Neural cell (in vitro differentiated cells): ENCODE measurements around the gene HRH2. TPM values are rescaled to one million over a fixed set of nuclear protein-coding genes. Genes with fewer than 3 reads are reported as not detected.

ENCODE experiments used
- H2AFZ ChIP-seq: fragments of 200-600, 300-800 bp; sonication (generic), shearing (Covaris generic); 2 replicates; pipeline ENCODE4 v1.6.0; 2014; ENCODE audit warnings: low read depth, mild to moderate bottlenecking, antibody characterized with exemption, low read length, moderate library complexity
- H3F3A ChIP-seq: fragments of 200-600 bp; shearing (Covaris generic); 2 replicates; pipeline ENCODE4 v1.6.1; 2016; ENCODE audit warnings: mild to moderate bottlenecking, moderate library complexity, mixed read lengths, antibody characterized with exemption, low read length; ENCODE audit not compliant: insufficient read depth, poor library complexity, severe bottlenecking
- H3K27ac ChIP-seq: fragments of 200-600, 300-800 bp; sonication (generic), shearing (Covaris generic); 2 replicates; pipeline ENCODE4 v1.5.1; 2014; ENCODE audit warnings: mild to moderate bottlenecking, low read length, moderate library complexity
- H3K27me3 ChIP-seq: fragments of 300-800, 200-600 bp; sonication (generic), shearing (Covaris generic); 2 replicates; pipeline ENCODE4 v1.6.0; 2014; ENCODE audit warnings: mild to moderate bottlenecking, low read depth, low read length, moderate library complexity; ENCODE audit not compliant: insufficient read depth
- H3K36me3 ChIP-seq: fragments of 300-800, 200-600 bp; sonication (generic), shearing (Covaris generic); 2 replicates; pipeline ENCODE4 v1.5.1; 2014; ENCODE audit warnings: mild to moderate bottlenecking, antibody characterized with exemption, low read length, moderate library complexity; ENCODE audit not compliant: insufficient read depth
- H3K4me2 ChIP-seq: fragments of 300-800, 200-600 bp; sonication (generic), shearing (Covaris generic); 2 replicates; pipeline ENCODE4 v1.6.0; 2014; ENCODE audit warnings: mild to moderate bottlenecking, low read length
- H3K4me3 ChIP-seq: fragments of 300-800, 200-600 bp; sonication (generic), shearing (Covaris generic); 2 replicates; pipeline ENCODE4 v1.5.1; 2014; ENCODE audit warnings: mild to moderate bottlenecking, low read length, moderate library complexity
- H3K79me2 ChIP-seq: fragments of 200-600 bp; shearing (Covaris generic); replicated peaks from 2 replicates; pipeline ENCODE4 v1.6.0; 2014; ENCODE audit warnings: mild to moderate bottlenecking, low read length, moderate library complexity; ENCODE audit not compliant: insufficient read depth
- H3K9ac ChIP-seq: fragments of 300-800, 200-600 bp; sonication (generic), shearing (Covaris generic); 2 replicates; pipeline ENCODE4 v1.6.1; 2016; ENCODE audit warnings: mild to moderate bottlenecking, low read length, mixed read lengths
- H3K9me2 ChIP-seq: fragments of 200-600 bp; shearing (Covaris generic); 2 replicates; pipeline ENCODE4 v1.6.1; 2016; ENCODE audit warnings: mild to moderate bottlenecking, low read length, mixed read lengths; ENCODE audit not compliant: insufficient read depth
- H3K9me3 ChIP-seq: fragments of 200-600, 300-800 bp; sonication (generic), shearing (Covaris generic); 2 replicates; pipeline ENCODE4 v1.6.1; 2016; ENCODE audit warnings: mild to moderate bottlenecking, mixed run types, low read length, moderate library complexity, mixed read lengths
- H4K20me1 ChIP-seq: fragments of 200-600 bp; shearing (Covaris generic); 2 replicates; pipeline ENCODE4 v1.6.1; 2016; ENCODE audit warnings: mild to moderate bottlenecking, mixed run types; ENCODE audit not compliant: insufficient read depth
- EP300 ChIP-seq: fragments of 450-650 bp; conservative IDR thresholded peaks from 2 replicates; pipeline ENCODE4 v1.6.1; 2014; ENCODE audit warnings: antibody characterized with exemption, mild to moderate bottlenecking, moderate library complexity; ENCODE audit not compliant: poor library complexity, severe bottlenecking
- EZH2 ChIP-seq: fragments of 200-600, 300-800 bp; shearing (Covaris generic), sonication (generic); IDR thresholded peaks from 2 replicates; pipeline ENCODE4 v1.6.1; 2014; ENCODE audit warnings: antibody characterized with exemption, low read length, borderline replicate concordance, mild to moderate bottlenecking; ENCODE audit not compliant: insufficient read depth, poor library complexity, severe bottlenecking
- MXI1 ChIP-seq: fragments of 450-650 bp; conservative IDR thresholded peaks from 2 replicates; pipeline ENCODE4 v1.6.1; 2014; ENCODE audit warnings: antibody characterized with exemption, mild to moderate bottlenecking; ENCODE audit not compliant: poor library complexity, severe bottlenecking
- POLR2AphosphoS5 ChIP-seq: IDR thresholded peaks from 2 replicates; pipeline ENCODE4 v1.6.1; 2012
- RAD21 ChIP-seq: fragments of 450-650 bp; conservative IDR thresholded peaks from 2 replicates; pipeline ENCODE4 v1.6.1; 2014; ENCODE audit warnings: antibody characterized with exemption, mild to moderate bottlenecking, moderate library complexity
- REST ChIP-seq: IDR thresholded peaks from 2 replicates; pipeline ENCODE4 v1.6.1; 2012; ENCODE audit warnings: borderline replicate concordance
- SMC3 ChIP-seq: fragments of 450-650 bp; conservative IDR thresholded peaks from 2 replicates; pipeline ENCODE4 v1.6.1; 2014; ENCODE audit warnings: antibody characterized with exemption, mild to moderate bottlenecking, moderate library complexity; ENCODE audit not compliant: poor library complexity
- TAF1 ChIP-seq: IDR thresholded peaks from 2 replicates; pipeline ENCODE4 v1.6.1; 2012; ENCODE audit warnings: low read depth
- polyA plus RNA-seq: library from polyadenylated mRNA; depleted of rRNA; stranded (reverse); fragments of >200 nt; gene quantifications from 2 replicates; pipeline ENCODE4 v1.2.3, GENCODE V29; 2014
- TF ChIP-seq, protein P1 (sequence below): fragments of 450-650 bp; IDR thresholded peaks from 2 replicates; pipeline ENCODE4 v1.5.1; 2014; ENCODE audit warnings: antibody characterized with exemption, mild to moderate bottlenecking, moderate library complexity; ENCODE audit not compliant: poor library complexity, severe bottlenecking

The HRH2 gene
- polyA plus RNA-seq, 1 donor from 2014 or later = 0.09 TPM

DNA sequence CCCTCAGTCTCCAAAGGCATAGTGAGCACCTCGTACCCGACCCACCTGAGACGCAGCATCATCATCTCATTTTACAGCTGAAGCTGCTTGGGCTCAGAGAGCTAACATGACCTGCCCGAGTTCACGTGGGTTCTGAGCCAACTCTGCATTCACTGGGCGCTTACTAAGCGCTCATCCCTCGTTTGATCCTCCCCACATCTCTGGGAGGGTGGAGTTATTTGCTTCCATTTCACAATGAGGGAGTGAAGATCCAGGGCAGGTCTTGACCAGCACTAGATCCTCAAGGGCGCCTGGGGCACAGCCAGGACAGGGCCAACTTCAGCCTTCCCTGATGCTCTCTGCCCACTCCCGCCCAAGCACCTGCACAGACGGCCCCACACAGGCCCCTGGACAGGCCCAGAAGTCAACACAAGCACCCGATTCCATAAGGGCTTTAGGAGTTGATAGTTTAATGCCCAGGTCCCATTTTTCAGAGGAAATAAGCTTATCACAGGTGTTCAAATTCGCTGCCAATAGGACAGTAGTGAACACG lies 80.8 kb downstream of the HRH2 start:
- Histone ChIP-seq H3K9me2 (no peaks in the 10 kb centered on the region), H3K9me3 (no peaks in the 10 kb centered on the region), H3F3A (no peaks in the 10 kb centered on the region), H2AFZ (no peak overlapping the region), H3K4me2 (no peak overlapping the region), H3K79me2 (no peaks in the 10 kb centered on the region), H3K27ac (no peak overlapping the region), H3K36me3 (no peaks in the 10 kb centered on the region), H3K4me3 (no peak overlapping the region), H3K9ac (no peak overlapping the region), H4K20me1 (no peaks in the 10 kb centered on the region), H3K27me3 (no peaks in the 10 kb centered on the region)
- TF ChIP-seq POLR2AphosphoS5 = no peak
- TF ChIP-seq MXI1 = no peak
- TF ChIP-seq REST = no peak
- no peak for TF ChIP-seq RAD21
- no peak for TF ChIP-seq EZH2
- no peak for TF ChIP-seq TAF1

- H3K4me2 ChIP-seq = no peak overlapping the region
- H2AFZ ChIP-seq = no peak overlapping the region
- no peaks in the 10 kb centered on the region for H3K9me3 ChIP-seq
- no peak overlapping the region for H3K9ac ChIP-seq
- no peak overlapping the region for H3K27ac ChIP-seq
- H3K27me3 ChIP-seq = no peaks in the 10 kb centered on the region
- no peaks in the 10 kb centered on the region for H3K79me2 ChIP-seq
- H4K20me1 ChIP-seq = no peaks in the 10 kb centered on the region
- no peak overlapping the region for H3K4me3 ChIP-seq
- no peak for TF ChIP-seq POLR2AphosphoS5
- no peak for TF ChIP-seq RAD21
- no peaks in the 10 kb centered on the region for H3K36me3 ChIP-seq
- no peaks in the 10 kb centered on the region for H3F3A ChIP-seq
- no peaks in the 10 kb centered on the region for H3K9me2 ChIP-seq
Observed at GRCh38 chr5:175740014-175740413, 82.1 kb downstream of the HRH2 start.

- H3K79me2 ChIP-seq = no peaks in the 10 kb centered on the region
- H3K27ac ChIP-seq = no peak overlapping the region
Observed at GRCh38 chr5:175741556-175741955, 83.7 kb downstream of the HRH2 start.

More at GRCh38 chr5:175741556-175741955, 83.7 kb downstream of the HRH2 start:
- H3K36me3 ChIP-seq = no peaks in the 10 kb centered on the region
- TF ChIP-seq EZH2 (no peak), POLR2AphosphoS5 (no peak), MXI1 (no peak), REST (no peak), RAD21 (no peak), SMC3 (no peak), EP300 (no peak), TAF1 (no peak)
- TF ChIP-seq, protein P1, sequence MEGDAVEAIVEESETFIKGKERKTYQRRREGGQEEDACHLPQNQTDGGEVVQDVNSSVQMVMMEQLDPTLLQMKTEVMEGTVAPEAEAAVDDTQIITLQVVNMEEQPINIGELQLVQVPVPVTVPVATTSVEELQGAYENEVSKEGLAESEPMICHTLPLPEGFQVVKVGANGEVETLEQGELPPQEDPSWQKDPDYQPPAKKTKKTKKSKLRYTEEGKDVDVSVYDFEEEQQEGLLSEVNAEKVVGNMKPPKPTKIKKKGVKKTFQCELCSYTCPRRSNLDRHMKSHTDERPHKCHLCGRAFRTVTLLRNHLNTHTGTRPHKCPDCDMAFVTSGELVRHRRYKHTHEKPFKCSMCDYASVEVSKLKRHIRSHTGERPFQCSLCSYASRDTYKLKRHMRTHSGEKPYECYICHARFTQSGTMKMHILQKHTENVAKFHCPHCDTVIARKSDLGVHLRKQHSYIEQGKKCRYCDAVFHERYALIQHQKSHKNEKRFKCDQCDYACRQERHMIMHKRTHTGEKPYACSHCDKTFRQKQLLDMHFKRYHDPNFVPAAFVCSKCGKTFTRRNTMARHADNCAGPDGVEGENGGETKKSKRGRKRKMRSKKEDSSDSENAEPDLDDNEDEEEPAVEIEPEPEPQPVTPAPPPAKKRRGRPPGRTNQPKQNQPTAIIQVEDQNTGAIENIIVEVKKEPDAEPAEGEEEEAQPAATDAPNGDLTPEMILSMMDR = no peak
- H3K27me3 ChIP-seq = no peaks in the 10 kb centered on the region
- H3K9me3 ChIP-seq = no peaks in the 10 kb centered on the region
- H3F3A ChIP-seq = no peaks in the 10 kb centered on the region
- no peaks in the 10 kb centered on the region for H3K9me2 ChIP-seq
- H3K4me2 ChIP-seq = no peak overlapping the region
- H3K4me3 ChIP-seq = no peak overlapping the region
- no peaks in the 10 kb centered on the region for H4K20me1 ChIP-seq
- H2AFZ ChIP-seq = no peak overlapping the region
- H3K9ac ChIP-seq = no peak overlapping the region
